Measurements from ENCODE around the gene TRMU.
A peak's percentile ranks its signal among the peaks of the same experiment; 100 is the strongest.

The TRMU gene

GRCh38 chr22:46335201-46336118, at the start of gene TRMU:
Gene TRMU (plus strand): TSS chr22:46335714. CDS start chr22:46335765, 51 bp downstream.
- no peaks in the 10 kb centered on the region for H3K9me3 ChIP-seq (ENCODE audit: low read length)
- H3K9ac ChIP-seq (ENCODE audit: low read length), result peak within 1 kb of the TSS; percentile 55
- H3K4me3 ChIP-seq (ENCODE audit: low read depth in 1 of 2, low read length in 2 of 2), result peak within 1 kb of the TSS; percentile 95 to 97
- peak within 1 kb of the TSS; percentile 82 for H3K27ac ChIP-seq (ENCODE audit: low read depth, low read length)
- H3K4me1 ChIP-seq (ENCODE audit: insufficient read depth, low read length), result peaks cover 13% of the 10 kb centered on the region
- no peaks in the 10 kb centered on the region for H3K27me3 ChIP-seq (ENCODE audit: control insufficient read depth in 1 of 2, insufficient read depth in 2 of 2, low read length in 2 of 2)
- H3K36me3 ChIP-seq (ENCODE audit: insufficient read depth, low read length), result peaks cover 23% of the 10 kb centered on the region

GRCh38 chr22:46286006-46286405, 49.5 kb upstream of the TRMU start:
- H3K4me1 ChIP-seq (ENCODE audit: insufficient read depth, low read length), result no peaks in the 10 kb centered on the region
- no peaks in the 10 kb centered on the region for H3K27me3 ChIP-seq (ENCODE audit: control insufficient read depth in 1 of 2, insufficient read depth in 2 of 2, low read length in 2 of 2)
- H3K9ac ChIP-seq (ENCODE audit: low read length), result no peak overlapping the region
- no peak overlapping the region for H3K4me3 ChIP-seq (ENCODE audit: low read depth in 1 of 2, low read length in 2 of 2)
- H3K9me3 ChIP-seq (ENCODE audit: low read length), result no peaks in the 10 kb centered on the region
- H3K27ac ChIP-seq (ENCODE audit: low read depth, low read length), result no peak overlapping the region
- peaks cover 47% of the 10 kb centered on the region for H3K36me3 ChIP-seq (ENCODE audit: insufficient read depth, low read length)

- H3K4me1 ChIP-seq (ENCODE audit: insufficient read depth, low read length), result no peaks in the 10 kb centered on the region
- peaks cover 39% of the 10 kb centered on the region for H3K36me3 ChIP-seq (ENCODE audit: insufficient read depth, low read length)
- no peak overlapping the region for H3K4me3 ChIP-seq (ENCODE audit: low read depth in 1 of 2, low read length in 2 of 2)
- no peak overlapping the region for H3K9ac ChIP-seq (ENCODE audit: low read length)
- no peaks in the 10 kb centered on the region for H3K9me3 ChIP-seq (ENCODE audit: low read length)
- no peaks in the 10 kb centered on the region for H3K27me3 ChIP-seq (ENCODE audit: control insufficient read depth in 1 of 2, insufficient read depth in 2 of 2, low read length in 2 of 2)
- no peak overlapping the region for H3K27ac ChIP-seq (ENCODE audit: low read depth, low read length)
Observed at GRCh38 chr22:46286941-46287872, 48.3 kb upstream of the TRMU start.

GRCh38 chr22:46287873-46288751, 47.4 kb upstream of the TRMU start:
- Histone ChIP-seq H3K9ac (ENCODE audit: low read length) (no peak overlapping the region), H3K4me1 (ENCODE audit: insufficient read depth, low read length) (no peaks in the 10 kb centered on the region), H3K36me3 (ENCODE audit: insufficient read depth, low read length) (peaks cover 40% of the 10 kb centered on the region), H3K27ac (ENCODE audit: low read depth, low read length) (no peak overlapping the region), H3K27me3 (ENCODE audit: control insufficient read depth in 1 of 2, insufficient read depth in 2 of 2, low read length in 2 of 2) (no peaks in the 10 kb centered on the region), H3K4me3 (ENCODE audit: low read depth in 1 of 2, low read length in 2 of 2) (no peak overlapping the region), H3K9me3 (ENCODE audit: low read length) (no peaks in the 10 kb centered on the region)

- H3K9me3 ChIP-seq (ENCODE audit: low read length), result no peaks in the 10 kb centered on the region
- H3K27ac ChIP-seq (ENCODE audit: low read depth, low read length), result no peak overlapping the region
- H3K4me1 ChIP-seq (ENCODE audit: insufficient read depth, low read length), result no peaks in the 10 kb centered on the region
- no peak overlapping the region for H3K9ac ChIP-seq (ENCODE audit: low read length)
- H3K27me3 ChIP-seq (ENCODE audit: control insufficient read depth in 1 of 2, insufficient read depth in 2 of 2, low read length in 2 of 2), result no peaks in the 10 kb centered on the region
- peaks cover 46% of the 10 kb centered on the region for H3K36me3 ChIP-seq (ENCODE audit: insufficient read depth, low read length)
- no peak overlapping the region for H3K4me3 ChIP-seq (ENCODE audit: low read depth in 1 of 2, low read length in 2 of 2)
Observed at GRCh38 chr22:46288846-46289243, 46.7 kb upstream of the TRMU start.

GRCh38 chr22:46289244-46289891, 46.1 kb upstream of the TRMU start:
- Histone ChIP-seq H3K36me3 (ENCODE audit: insufficient read depth, low read length) (peaks cover 41% of the 10 kb centered on the region), H3K4me1 (ENCODE audit: insufficient read depth, low read length) (no peaks in the 10 kb centered on the region), H3K4me3 (ENCODE audit: low read depth in 1 of 2, low read length in 2 of 2) (no peak overlapping the region), H3K9ac (ENCODE audit: low read length) (no peak overlapping the region), H3K27ac (ENCODE audit: low read depth, low read length) (no peak overlapping the region), H3K27me3 (ENCODE audit: control insufficient read depth in 1 of 2, insufficient read depth in 2 of 2, low read length in 2 of 2) (no peaks in the 10 kb centered on the region), H3K9me3 (ENCODE audit: low read length) (no peaks in the 10 kb centered on the region)

- H3K27me3 ChIP-seq (ENCODE audit: control insufficient read depth in 1 of 2, insufficient read depth in 2 of 2, low read length in 2 of 2), result no peaks in the 10 kb centered on the region
- no peaks in the 10 kb centered on the region for H3K9me3 ChIP-seq (ENCODE audit: low read length)
- H3K4me3 ChIP-seq (ENCODE audit: low read depth in 1 of 2, low read length in 2 of 2), result no peak overlapping the region
- no peaks in the 10 kb centered on the region for H3K4me1 ChIP-seq (ENCODE audit: insufficient read depth, low read length)
- peaks cover 35% of the 10 kb centered on the region for H3K36me3 ChIP-seq (ENCODE audit: insufficient read depth, low read length)
- no peak overlapping the region for H3K27ac ChIP-seq (ENCODE audit: low read depth, low read length)
- no peak overlapping the region for H3K9ac ChIP-seq (ENCODE audit: low read length)
Observed at GRCh38 chr22:46290121-46290842, 45.2 kb upstream of the TRMU start.

GRCh38 chr22:46290843-46291785, 44.4 kb upstream of the TRMU start:
- H3K4me1 ChIP-seq (ENCODE audit: insufficient read depth, low read length), result peaks cover 8% of the 10 kb centered on the region
- H3K27ac ChIP-seq (ENCODE audit: low read depth, low read length), result no peak overlapping the region
- H3K9me3 ChIP-seq (ENCODE audit: low read length), result no peaks in the 10 kb centered on the region
- H3K9ac ChIP-seq (ENCODE audit: low read length), result no peak overlapping the region
- peaks cover 33% of the 10 kb centered on the region for H3K36me3 ChIP-seq (ENCODE audit: insufficient read depth, low read length)
- no peaks in the 10 kb centered on the region for H3K27me3 ChIP-seq (ENCODE audit: control insufficient read depth in 1 of 2, insufficient read depth in 2 of 2, low read length in 2 of 2)
- H3K4me3 ChIP-seq (ENCODE audit: low read depth in 1 of 2, low read length in 2 of 2), result no peak overlapping the region

GRCh38 chr22:46292173-46292572, 43.3 kb upstream of the TRMU start:
- H3K27ac ChIP-seq (ENCODE audit: low read depth, low read length), result no peak overlapping the region
- H3K4me1 ChIP-seq (ENCODE audit: insufficient read depth, low read length), result peaks cover 13% of the 10 kb centered on the region
- H3K36me3 ChIP-seq (ENCODE audit: insufficient read depth, low read length), result peaks cover 26% of the 10 kb centered on the region
- no peaks in the 10 kb centered on the region for H3K9me3 ChIP-seq (ENCODE audit: low read length)
- H3K9ac ChIP-seq (ENCODE audit: low read length), result no peak overlapping the region
- H3K4me3 ChIP-seq (ENCODE audit: low read depth in 1 of 2, low read length in 2 of 2), result no peak overlapping the region
- no peaks in the 10 kb centered on the region for H3K27me3 ChIP-seq (ENCODE audit: control insufficient read depth in 1 of 2, insufficient read depth in 2 of 2, low read length in 2 of 2)
